B cell (primary cell): ENCODE results near the gene LMNTD2. TPM values are rescaled to one million over a fixed set of nuclear protein-coding genes. Genes with fewer than 3 reads are reported as not detected.

Source experiments
- ATAC-seq: fragments of 200-7000 bp; cut with Tn5 transposase; one replicate; pipeline ENCODE4 v1.10.0; 2021; ENCODE audit warnings: low read depth, mild to moderate bottlenecking, moderate number of reproducible peaks, moderate library complexity
- CTCF ChIA-PET: fragments of 350-600 bp; sonication (Branson Sonifier 250); formaldehyde crosslinking; loops from one replicate; lab custom pipeline; 2021; ENCODE audit warnings: antibody characterized with exemption, inconsistent platforms; lab: Charles Lee
- POLR2A ChIA-PET: fragments of 350-600 bp; sonication (Branson Sonifier 250); formaldehyde crosslinking; loops from one replicate; lab custom pipeline; 2021; ENCODE audit warnings: antibody characterized with exemption; lab: Charles Lee
- DNase-seq: peaks from one replicate; pipeline ENCODE4 v3.0.0; 2013
- H2AFZ ChIP-seq: 2 replicates; pipeline ENCODE4 v1.6.1; 2012; ENCODE audit warnings: mild to moderate bottlenecking, low read depth, low read length; ENCODE audit not compliant: insufficient read depth, poor library complexity, severe bottlenecking
- H3K27ac ChIP-seq, 2 donors: 1 replicate in 1 of 2; 2 replicates in 1 of 2; pipeline ENCODE4 v1.5.1; 2012 to 2013; ENCODE audit warnings: low read length in 2 of 2, mild to moderate bottlenecking in 2 of 2, moderate library complexity in 1 of 2
- H3K27me3 ChIP-seq, 4 experiments: fragments of 200-600 bp in 1 of 4; sonication (generic) in 1 of 4; replicated peaks in 1 of 4; 1 replicate in 2 of 4; 2 replicates in 2 of 4; pipeline versions ENCODE4 v1.6.1 to v1.7.0; 2013 to 2016; ENCODE audit warnings: low read length in 3 of 4, mild to moderate bottlenecking in 2 of 4, mixed read lengths in 1 of 4, moderate library complexity in 1 of 4; ENCODE audit not compliant: insufficient read depth in 4 of 4, control insufficient read depth in 3 of 4; ENCODE audit errors: control extremely low read depth in 1 of 4
- H3K36me3 ChIP-seq, 2 experiments: replicated peaks in 1 of 2; 1 replicate in 1 of 2; 2 replicates in 1 of 2; pipeline versions ENCODE4 v1.6.1 to v1.7.1; 2013; ENCODE audit warnings: low read length in 1 of 2; ENCODE audit not compliant: insufficient read depth in 2 of 2, control insufficient read depth in 1 of 2; ENCODE audit errors: control extremely low read depth in 1 of 2, extremely low read depth in 1 of 2
- H3K4me1 ChIP-seq, 2 donors: fragments of 200-600 bp in 1 of 2; sonication (generic) in 1 of 2; 1 replicate in 1 of 2; 2 replicates in 1 of 2; pipeline versions ENCODE4 v1.5.1 to v1.6.1; 2013 to 2017; ENCODE audit warnings: low read length in 2 of 2; ENCODE audit not compliant: control insufficient read depth in 2 of 2, insufficient read depth in 2 of 2
- H3K4me2 ChIP-seq: replicated peaks from 2 replicates; pipeline ENCODE3; 2012; ENCODE audit warnings: mild to moderate bottlenecking, low read depth, low read length; ENCODE audit not compliant: poor library complexity, severe bottlenecking
- H3K4me3 ChIP-seq, 5 experiments: fragments of 200-600 bp in 1 of 5; sonication (generic) in 1 of 5; 1 replicate in 3 of 5; 2 replicates in 2 of 5; pipeline versions ENCODE4 v1.5.1 to v1.7.0; 2011 to 2016; ENCODE audit warnings: low read length in 4 of 5, mild to moderate bottlenecking in 4 of 5, low read depth in 2 of 5, control low read depth in 1 of 5, moderate library complexity in 1 of 5; ENCODE audit not compliant: insufficient read depth in 1 of 5; ENCODE audit errors: control extremely low read depth in 1 of 5, extremely low read depth in 1 of 5
- H3K79me2 ChIP-seq: fragments of 200-600 bp; sonication (generic); one replicate; pipeline ENCODE4 v1.6.0; 2016; ENCODE audit warnings: low read length; ENCODE audit not compliant: control insufficient read depth, insufficient read depth
- H3K9ac ChIP-seq: fragments of 200-600 bp; sonication (generic); 2 replicates; pipeline ENCODE4 v1.6.1; 2017; ENCODE audit warnings: mild to moderate bottlenecking, low read length, moderate library complexity
- H3K9me3 ChIP-seq, 3 donors: one replicate each; pipeline versions ENCODE4 v1.6.1 to v1.7.1; 2013; ENCODE audit warnings: low read length in 2 of 3; ENCODE audit not compliant: control insufficient read depth in 2 of 3, insufficient read depth in 1 of 3; ENCODE audit errors: control extremely low read depth in 1 of 3
- H4K20me1 ChIP-seq: 2 replicates; pipeline ENCODE4 v1.6.0; 2012; ENCODE audit warnings: mild to moderate bottlenecking, low read length; ENCODE audit not compliant: insufficient read depth, control insufficient read depth, poor library complexity, severe bottlenecking
- H3K27ac Mint-ChIP-seq: one replicate; pipeline ENCODE4 v1.8.0; 2021; ENCODE audit warnings: mixed read lengths
- H3K27me3 Mint-ChIP-seq: one replicate; pipeline ENCODE4 v1.8.0; 2021; ENCODE audit warnings: mixed read lengths
- H3K4me1 Mint-ChIP-seq: one replicate; pipeline ENCODE4 v1.8.0; 2021; ENCODE audit warnings: mixed read lengths
- H3K4me3 Mint-ChIP-seq: one replicate; pipeline ENCODE4 v1.8.0; 2021; ENCODE audit warnings: mixed read lengths
- H3K9me3 Mint-ChIP-seq: one replicate; pipeline ENCODE4 v1.8.0; 2022; ENCODE audit warnings: mixed read lengths; ENCODE audit not compliant: insufficient read depth
- EZH2 ChIP-seq: IDR thresholded peaks from 2 replicates; pipeline ENCODE4 v1.6.1; 2012; ENCODE audit warnings: borderline replicate concordance, low read depth, mild to moderate bottlenecking, moderate library complexity, low read length; ENCODE audit not compliant: insufficient read depth, poor library complexity, severe bottlenecking
- WGBS: methylation state at CpG from one replicate; pipeline ENCODE4 v1.1.5; 2013; ENCODE audit warnings: missing lambda C conversion rate; ENCODE audit not compliant: insufficient coverage; 5-methylcytosine and 5-hydroxymethylcytosine counted together
- intact Hi-C: fragments of 100-400 bp; cut with micrococcal nuclease; formaldehyde crosslinking; loops from one replicate; pipeline ENCODE4 v1.10.0; 2022
- polyA plus RNA-seq: library from polyadenylated mRNA; depleted of rRNA; stranded (reverse); fragments of >200 nt; gene quantifications from 2 replicates; pipeline ENCODE4 v1.2.3, GENCODE V29; 2012
- total RNA-seq, 2 donors: library from RNA; stranded (reverse); fragments of 120-200 nt in 1 of 2; gene quantifications; 1 replicate in 1 of 2; 2 replicates in 1 of 2; pipeline versions ENCODE4 v1.2.3 to v1.2.4, GENCODE V29; 2013 to 2022
- TF ChIP-seq, protein P1 (sequence below): fragments of 200-600 bp; IDR thresholded peaks from one replicate; pipeline ENCODE4 v1.8.0; 2022; ENCODE audit warnings: antibody characterized with exemption, mild to moderate bottlenecking

Gene LMNTD2
- total and polyA plus RNA-seq, 2 donors (not counting 1 experiment from before 2014, with no cell fraction given): 21.4 to 29.6 TPM

DNA sequence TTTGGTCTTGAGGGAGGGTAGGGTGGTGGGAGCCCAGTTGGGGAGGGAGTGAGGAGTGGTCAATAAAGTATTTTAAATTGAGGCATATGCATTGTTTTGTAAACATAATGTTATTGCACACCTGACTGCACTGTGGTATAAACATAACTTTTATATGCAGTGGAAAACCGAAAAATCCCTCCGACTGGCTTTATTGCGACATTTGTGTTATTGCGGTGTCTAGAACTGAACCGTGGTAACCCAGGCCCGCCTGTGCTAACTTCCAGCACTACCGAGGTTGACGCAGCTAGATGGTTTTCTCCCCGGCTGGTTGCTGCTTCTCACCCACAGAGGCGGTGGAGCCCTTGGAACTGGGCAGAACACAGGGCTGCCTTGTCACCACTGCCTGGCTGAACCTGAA, 45.9 kb downstream of the LMNTD2 start:
- ATAC-seq: no peak
- Histone ChIP-seq H2AFZ (no peak overlapping the region), H3K9ac (no peak overlapping the region), H3K4me2 (no peak overlapping the region), H3K79me2 (peaks cover 5% of the 10 kb centered on the region), H3K27me3 (no peaks in the 10 kb centered on the region), H3K9me3 (peaks cover 0 to 22% (median 0%) of the 10 kb centered on the region in 3 donors), H3K27ac (no peak overlapping the region), H3K4me3 (no peak overlapping the region), H3K36me3 (peaks cover 0 to 2% of the 10 kb centered on the region in 2 experiments), H3K4me1 (peaks cover 3 to 4% of the 10 kb centered on the region in 2 donors), H4K20me1 (no peaks in the 10 kb centered on the region)
- no peak for DNase-seq
- TF ChIP-seq, protein P1, sequence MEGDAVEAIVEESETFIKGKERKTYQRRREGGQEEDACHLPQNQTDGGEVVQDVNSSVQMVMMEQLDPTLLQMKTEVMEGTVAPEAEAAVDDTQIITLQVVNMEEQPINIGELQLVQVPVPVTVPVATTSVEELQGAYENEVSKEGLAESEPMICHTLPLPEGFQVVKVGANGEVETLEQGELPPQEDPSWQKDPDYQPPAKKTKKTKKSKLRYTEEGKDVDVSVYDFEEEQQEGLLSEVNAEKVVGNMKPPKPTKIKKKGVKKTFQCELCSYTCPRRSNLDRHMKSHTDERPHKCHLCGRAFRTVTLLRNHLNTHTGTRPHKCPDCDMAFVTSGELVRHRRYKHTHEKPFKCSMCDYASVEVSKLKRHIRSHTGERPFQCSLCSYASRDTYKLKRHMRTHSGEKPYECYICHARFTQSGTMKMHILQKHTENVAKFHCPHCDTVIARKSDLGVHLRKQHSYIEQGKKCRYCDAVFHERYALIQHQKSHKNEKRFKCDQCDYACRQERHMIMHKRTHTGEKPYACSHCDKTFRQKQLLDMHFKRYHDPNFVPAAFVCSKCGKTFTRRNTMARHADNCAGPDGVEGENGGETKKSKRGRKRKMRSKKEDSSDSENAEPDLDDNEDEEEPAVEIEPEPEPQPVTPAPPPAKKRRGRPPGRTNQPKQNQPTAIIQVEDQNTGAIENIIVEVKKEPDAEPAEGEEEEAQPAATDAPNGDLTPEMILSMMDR: no peak
- TF ChIP-seq EZH2: no peak
- ChIA-PET CTCF (no interaction called here), POLR2A (no interaction called here)
- Mint-ChIP-seq H3K9me3 (peaks cover 3% of the 10 kb centered on the region), H3K4me3 (no peak overlapping the region), H3K27me3 (no peaks in the 10 kb centered on the region), H3K4me1 (peaks cover 9% of the 10 kb centered on the region), H3K27ac (no peak overlapping the region)
- intact Hi-C loops: no loop called here
- WGBS: 98% methylated on average over 9 of the region's 10 CpGs

DNA sequence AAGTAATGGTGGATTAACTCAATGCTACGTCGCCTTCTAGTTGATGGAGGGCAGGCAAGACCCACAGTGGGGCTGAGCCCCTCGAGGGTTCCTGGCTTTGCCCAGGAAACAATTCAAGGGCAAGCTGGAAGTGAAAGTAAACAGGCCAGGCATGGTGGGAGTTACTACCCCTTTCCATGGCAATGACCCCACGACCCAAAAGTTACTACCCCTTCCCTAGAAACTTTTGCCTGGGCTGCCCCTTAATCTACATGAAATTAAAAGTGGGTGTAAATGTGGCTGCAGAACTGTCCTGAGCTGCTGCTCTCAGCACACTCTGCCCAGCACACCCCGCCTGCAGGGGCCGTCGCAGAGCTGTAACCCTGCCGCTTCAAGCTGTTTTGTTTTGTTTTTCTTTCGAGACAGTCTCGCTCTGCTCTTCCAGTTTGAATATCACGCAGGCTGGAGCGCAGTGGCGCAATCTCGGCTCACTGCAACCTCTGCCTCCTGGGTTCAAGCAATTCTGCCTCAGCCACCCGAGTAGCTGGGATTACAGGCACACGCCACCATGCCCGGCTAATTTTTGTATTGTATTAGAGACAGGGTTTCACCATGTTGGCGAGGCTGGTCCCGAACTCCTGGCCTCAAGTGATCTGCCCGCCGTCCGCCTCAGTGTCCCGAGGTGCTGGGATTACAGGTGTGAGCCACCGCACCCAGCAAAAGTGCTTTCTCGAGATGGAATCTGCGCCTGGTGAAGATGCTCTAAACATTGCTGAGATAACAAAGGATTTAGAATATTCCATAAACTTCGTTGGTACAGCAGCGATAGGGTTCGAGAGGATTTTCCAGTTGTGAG, 47.6 kb downstream of the LMNTD2 start:
- ChIA-PET CTCF (no interaction called here), POLR2A (interaction anchor here (0.7 kb wide), 1 partner anchor 158 kb away, joined by 8 read pairs; no protein-coding TSS in a partner anchor)
- peaks cover 3% of the 10 kb centered on the region for H3K9me3 Mint-ChIP-seq
- H3K9ac ChIP-seq: no peak overlapping the region
- intact Hi-C loops: no loop called here
- peaks cover 5% of the 10 kb centered on the region for H3K79me2 ChIP-seq
- no peak overlapping the region for H3K27ac ChIP-seq
- no peak overlapping the region for H3K4me3 ChIP-seq
- no peaks in the 10 kb centered on the region for H4K20me1 ChIP-seq
- 95% methylated on average over 28 of the region's 29 CpGs for WGBS
- peaks cover 0 to 4% of the 10 kb centered on the region in 2 experiments for H3K36me3 ChIP-seq
- peaks cover 9% of the 10 kb centered on the region for H3K4me1 Mint-ChIP-seq
- no peaks in the 10 kb centered on the region for H3K27me3 ChIP-seq
- TF ChIP-seq EZH2: no peak
- TF ChIP-seq, protein P1: no peak
- H3K27me3 Mint-ChIP-seq: no peaks in the 10 kb centered on the region
- H3K4me3 Mint-ChIP-seq: no peak overlapping the region
- DNase-seq: no peak
- H3K27ac Mint-ChIP-seq: peak overlapping the region; percentile 59
- H3K4me2 ChIP-seq: no peak overlapping the region
- peaks cover 0 to 14% (median 0%) of the 10 kb centered on the region in 3 donors for H3K9me3 ChIP-seq
- H2AFZ ChIP-seq: no peak overlapping the region
- no peak for ATAC-seq
- H3K4me1 ChIP-seq: peaks cover 0 to 1% of the 10 kb centered on the region in 2 donors
